SIG-M5 treated with dmso at 0.1 percent for 504 hours (cell line): Measurements from ENCODE around the gene CEMIP2.
"Not testable (repeated sequence)": the region's sequence is repeated elsewhere in the genome, so short reads cannot be mapped to it uniquely, and the experiment has no call there.

Experiments
- DNase-seq: peaks from one replicate; lab custom pipeline; 2025; ENCODE audit not compliant: unreplicated experiment; lab: John Stamatoyannopoulos, UW

Gene CEMIP2

GRCh38 chr9:71719562-71719961, 48.8 kb downstream of the CEMIP2 start:
- DNase-seq: no peak

- no peak for DNase-seq
Observed at GRCh38 chr9:71719088-71719487, 49.2 kb downstream of the CEMIP2 start.

- no peak for DNase-seq
Observed at GRCh38 chr9:71716138-71716909, 52.0 kb downstream of the CEMIP2 start.

- no peak for DNase-seq
Observed at GRCh38 chr9:71710856-71711255, 57.5 kb downstream of the CEMIP2 start.

GRCh38 chr9:71710201-71710600, 58.1 kb downstream of the CEMIP2 start:
- DNase-seq: no peak

GRCh38 chr9:71709384-71709783, 58.9 kb downstream of the CEMIP2 start:
- DNase-seq: no peak

- DNase-seq: no peak
Observed at GRCh38 chr9:71706176-71706575, 62.1 kb downstream of the CEMIP2 start.

- DNase-seq: no peak
Observed at GRCh38 chr9:71704796-71705195, 63.5 kb downstream of the CEMIP2 start.

GRCh38 chr9:71703172-71703872, 65.0 kb downstream of the CEMIP2 start:
- no peak for DNase-seq

- no peak for DNase-seq
Observed at GRCh38 chr9:71697882-71698281, 70.4 kb downstream of the CEMIP2 start.

- no peak for DNase-seq
Observed at GRCh38 chr9:71694332-71694731, 74.0 kb downstream of the CEMIP2 start.

GRCh38 chr9:71693607-71694006, 74.7 kb downstream of the CEMIP2 start:
- no peak for DNase-seq

GRCh38 chr9:71692337-71692736, 76.0 kb downstream of the CEMIP2 start:
- DNase-seq: no peak

GRCh38 chr9:71691576-71691975, 76.7 kb downstream of the CEMIP2 start:
- DNase-seq: not testable (repeated sequence)

- DNase-seq: no peak
Observed at GRCh38 chr9:71690689-71691435, 77.5 kb downstream of the CEMIP2 start.

- DNase-seq: no peak
Observed at GRCh38 chr9:71690063-71690688, 78.1 kb downstream of the CEMIP2 start.

GRCh38 chr9:71687676-71688075, 80.6 kb downstream of the CEMIP2 start:
- no peak for DNase-seq

GRCh38 chr9:71685988-71686387, 82.3 kb downstream of the CEMIP2 start:
- no peak for DNase-seq

GRCh38 chr9:71685394-71685793, 82.9 kb downstream of the CEMIP2 start:
- no peak for DNase-seq

GRCh38 chr9:71684566-71684965, 83.7 kb downstream of the CEMIP2 start:
- DNase-seq: no peak

GRCh38 chr9:71683598-71684235, 84.6 kb downstream of the CEMIP2 start:
- peak; percentile 21 for DNase-seq
